Esophagus mucosa (tissue), 1 donor: Measurements from ENCODE around the gene ASIC4. TPM values are rescaled to one million over a fixed set of nuclear protein-coding genes. Genes with fewer than 3 reads are reported as not detected.

Experiments used
- ATAC-seq: fragments of 200-7000 bp; cut with Tn5 transposase; one replicate; pipeline ENCODE4 v1.9.1; 2020
- total RNA-seq: library from RNA; stranded (reverse); gene quantifications from one replicate; pipeline ENCODE4 v1.2.4, GENCODE V29; 2023
- donor health status: DM: yes; HTN: yes; CAD: no.

Gene ASIC4
- total RNA-seq, 1 donor from 2014 or later = not detected

DNA sequence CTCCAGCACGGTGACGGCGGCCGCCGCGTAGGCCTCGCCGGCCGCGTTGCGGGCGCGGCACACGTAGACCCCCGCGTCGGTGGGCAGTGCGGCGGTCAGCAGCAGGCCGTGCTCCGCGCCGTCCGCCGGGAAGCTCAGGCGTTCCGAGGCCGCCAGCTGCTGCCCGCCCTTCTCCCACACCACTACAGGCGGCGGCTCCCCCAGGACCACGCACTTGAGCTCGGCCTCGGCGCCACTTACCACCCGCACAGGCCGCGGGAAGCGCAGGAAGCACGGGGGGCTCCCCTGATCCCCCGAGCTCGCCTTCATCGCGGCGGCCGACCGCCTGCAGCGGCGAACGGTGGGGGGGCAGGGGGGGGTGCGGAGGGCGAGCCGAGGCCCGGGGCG, 56.6 kb downstream of the ASIC4 start:
- ATAC-seq = no peak

DNA sequence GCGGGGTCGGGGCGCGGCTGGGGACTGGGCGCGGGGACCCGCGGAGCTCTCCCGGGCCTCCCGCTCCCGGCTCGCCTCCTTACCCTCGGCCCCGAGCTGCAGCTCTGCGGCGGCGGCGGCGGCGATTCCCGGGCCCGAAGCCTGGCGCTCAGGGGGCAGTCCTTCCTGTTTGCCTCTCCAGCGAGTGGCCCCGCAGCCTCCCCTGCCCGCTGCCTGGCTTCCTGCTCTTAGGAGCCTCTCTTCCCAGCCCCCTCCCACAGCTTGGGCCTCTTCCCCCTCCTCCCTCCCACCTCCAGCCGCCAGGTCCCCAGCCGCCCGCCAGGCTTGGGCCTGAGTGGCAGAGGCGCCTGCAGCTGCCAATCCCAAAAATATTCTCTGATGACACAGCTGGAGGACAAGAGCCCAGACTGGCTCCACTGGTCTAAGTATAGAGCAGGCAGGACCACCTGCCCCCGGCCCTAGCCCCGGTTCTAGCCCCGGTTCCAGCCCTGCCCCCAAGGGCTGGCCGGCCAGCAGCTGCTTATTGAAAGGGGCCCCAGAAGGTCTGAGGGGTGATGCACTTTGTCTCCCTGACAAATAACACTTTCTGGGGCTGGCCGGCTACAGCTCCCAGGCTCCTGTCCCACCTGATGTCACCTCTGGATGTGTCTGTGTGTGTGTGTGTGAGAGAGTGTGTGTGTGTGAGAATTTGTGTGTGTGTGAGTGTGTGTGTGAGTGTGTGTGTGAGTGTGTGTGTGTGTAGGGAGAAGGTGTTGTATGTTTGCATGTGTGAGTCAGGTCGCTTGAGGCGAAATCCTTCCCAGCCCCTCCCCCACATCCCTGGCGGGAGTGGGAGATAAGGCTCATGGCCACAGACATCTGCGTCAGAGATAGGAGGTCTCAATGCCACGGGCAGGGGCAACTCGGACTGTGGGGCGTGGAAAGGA, 57.3 kb downstream of the ASIC4 start, which contains the start of gene OBSL1:
Gene OBSL1, minus strand, starts transcription at position 229 of the 926 bp plus-strand sequence. CDS start 307 bp downstream, outside the sequence.
- ATAC-seq = peak; percentile 51

DNA sequence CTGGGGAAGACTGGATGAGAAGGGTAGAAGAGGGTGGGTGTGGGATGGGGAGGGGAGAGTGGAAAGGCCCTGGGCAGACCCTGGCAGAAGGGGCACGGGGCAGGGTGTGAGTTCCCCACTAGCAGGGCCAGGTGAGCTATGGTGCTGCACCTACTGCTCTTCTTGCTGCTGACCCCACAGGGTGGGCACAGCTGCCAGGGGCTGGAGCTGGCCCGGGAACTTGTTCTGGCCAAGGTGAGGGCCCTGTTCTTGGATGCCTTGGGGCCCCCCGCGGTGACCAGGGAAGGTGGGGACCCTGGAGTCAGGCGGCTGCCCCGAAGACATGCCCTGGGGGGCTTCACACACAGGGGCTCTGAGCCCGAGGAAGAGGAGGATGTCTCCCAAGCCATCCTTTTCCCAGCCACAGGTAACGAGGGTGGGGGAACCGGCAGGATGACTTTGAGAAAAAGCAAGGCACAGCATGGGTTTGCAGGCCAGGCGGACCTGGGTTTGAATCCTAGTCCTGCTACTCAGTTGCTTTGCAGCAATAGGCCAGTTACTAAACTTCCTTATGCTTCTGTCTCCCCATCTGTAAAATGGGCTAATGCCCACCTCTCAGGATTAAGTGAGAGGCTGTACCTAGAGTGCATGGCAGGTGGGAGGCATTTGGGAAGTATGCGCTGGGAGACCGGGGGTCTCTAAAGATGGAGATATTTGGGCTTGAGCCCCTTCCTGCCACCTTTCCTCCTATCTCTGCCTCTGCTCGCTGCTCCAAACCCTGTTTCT, 58.1 kb downstream of the ASIC4 start, which contains the start of gene INHA:
Gene INHA, plus strand, starts transcription at position 74 of the 765 bp plus-strand sequence. Its CDS starts 65 bp downstream, at position 139.
- no peak for ATAC-seq

DNA sequence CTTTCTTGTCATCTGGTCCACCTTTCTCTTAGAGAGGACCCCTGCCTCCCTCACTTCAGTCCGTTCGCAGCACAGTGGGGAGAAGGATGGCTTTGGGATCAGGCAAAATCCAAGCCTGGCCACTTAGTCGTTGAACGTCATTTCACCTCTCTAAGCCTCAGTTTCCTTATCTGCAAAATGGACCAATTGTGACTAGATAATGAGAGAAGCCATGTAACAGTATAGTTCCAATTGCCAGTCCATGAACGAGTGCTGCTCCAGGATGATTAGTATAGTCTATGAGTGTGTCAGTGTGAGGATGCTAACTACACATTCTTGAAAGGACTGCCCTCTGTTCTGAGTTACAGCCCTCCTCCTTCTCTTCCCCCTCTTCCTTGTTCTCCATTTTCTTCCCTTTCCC, 58.9 kb downstream of the ASIC4 start:
- no peak for ATAC-seq

DNA sequence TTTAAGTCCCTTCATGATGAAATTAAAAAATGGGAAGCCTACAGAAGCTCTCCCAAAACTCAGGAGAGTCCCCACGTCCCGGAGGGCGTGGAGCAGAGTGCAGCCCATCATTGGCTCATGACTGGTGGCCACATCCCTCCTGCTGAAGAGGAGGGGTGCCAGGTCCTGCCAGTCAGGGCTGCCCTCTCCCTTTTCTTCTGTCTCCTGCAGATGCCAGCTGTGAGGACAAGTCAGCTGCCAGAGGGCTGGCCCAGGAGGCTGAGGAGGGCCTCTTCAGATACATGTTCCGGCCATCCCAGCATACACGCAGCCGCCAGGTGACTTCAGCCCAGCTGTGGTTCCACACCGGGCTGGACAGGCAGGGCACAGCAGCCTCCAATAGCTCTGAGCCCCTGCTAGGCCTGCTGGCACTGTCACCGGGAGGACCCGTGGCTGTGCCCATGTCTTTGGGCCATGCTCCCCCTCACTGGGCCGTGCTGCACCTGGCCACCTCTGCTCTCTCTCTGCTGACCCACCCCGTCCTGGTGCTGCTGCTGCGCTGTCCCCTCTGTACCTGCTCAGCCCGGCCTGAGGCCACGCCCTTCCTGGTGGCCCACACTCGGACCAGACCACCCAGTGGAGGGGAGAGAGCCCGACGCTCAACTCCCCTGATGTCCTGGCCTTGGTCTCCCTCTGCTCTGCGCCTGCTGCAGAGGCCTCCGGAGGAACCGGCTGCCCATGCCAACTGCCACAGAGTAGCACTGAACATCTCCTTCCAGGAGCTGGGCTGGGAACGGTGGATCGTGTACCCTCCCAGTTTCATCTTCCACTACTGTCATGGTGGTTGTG, 60.4 kb downstream of the ASIC4 start:
- no peak for ATAC-seq

DNA sequence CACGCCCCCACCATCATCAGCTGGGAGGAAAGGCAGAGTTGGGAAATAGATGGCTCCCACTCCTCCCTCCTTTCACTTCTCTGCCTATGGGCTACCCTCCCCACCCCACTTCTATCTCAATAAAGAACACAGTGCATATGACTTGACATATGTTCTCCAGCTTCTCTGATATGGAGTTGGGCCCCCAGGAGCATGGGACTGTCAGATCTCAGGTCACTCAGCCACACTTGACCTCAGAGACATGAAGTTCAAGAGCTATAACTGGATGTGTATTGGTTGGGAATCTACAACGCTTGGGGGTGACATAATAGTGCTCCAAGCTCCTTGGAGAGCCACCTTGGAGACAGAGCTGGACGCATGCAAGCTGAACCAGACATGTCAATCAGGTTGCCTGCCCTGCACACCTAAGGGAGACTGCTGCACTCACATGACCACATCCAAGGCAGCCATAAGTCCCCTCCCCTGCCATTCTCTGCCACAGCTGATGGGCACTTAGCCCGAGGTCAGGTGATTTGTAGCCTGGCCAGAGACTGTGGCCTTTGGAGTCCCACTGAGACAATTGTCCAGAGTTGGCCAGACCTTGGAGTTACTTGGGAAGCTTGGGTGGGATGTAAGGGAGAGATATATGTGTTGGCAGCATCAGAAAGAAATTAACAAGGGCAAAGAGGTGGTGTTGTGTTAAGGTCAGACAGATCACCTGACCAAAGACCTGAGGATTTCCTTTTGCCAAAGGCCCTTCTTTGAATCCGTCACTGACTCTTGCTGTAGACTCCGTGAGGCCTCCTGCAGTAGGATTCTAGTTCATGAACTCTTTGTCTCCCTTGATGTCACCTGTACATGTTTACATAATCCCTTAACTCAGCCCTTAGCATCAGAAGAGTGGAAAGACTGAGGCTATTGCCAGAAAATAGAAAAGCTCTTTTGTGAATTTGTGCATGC, 61.6 kb downstream of the ASIC4 start:
- ATAC-seq = no peak

DNA sequence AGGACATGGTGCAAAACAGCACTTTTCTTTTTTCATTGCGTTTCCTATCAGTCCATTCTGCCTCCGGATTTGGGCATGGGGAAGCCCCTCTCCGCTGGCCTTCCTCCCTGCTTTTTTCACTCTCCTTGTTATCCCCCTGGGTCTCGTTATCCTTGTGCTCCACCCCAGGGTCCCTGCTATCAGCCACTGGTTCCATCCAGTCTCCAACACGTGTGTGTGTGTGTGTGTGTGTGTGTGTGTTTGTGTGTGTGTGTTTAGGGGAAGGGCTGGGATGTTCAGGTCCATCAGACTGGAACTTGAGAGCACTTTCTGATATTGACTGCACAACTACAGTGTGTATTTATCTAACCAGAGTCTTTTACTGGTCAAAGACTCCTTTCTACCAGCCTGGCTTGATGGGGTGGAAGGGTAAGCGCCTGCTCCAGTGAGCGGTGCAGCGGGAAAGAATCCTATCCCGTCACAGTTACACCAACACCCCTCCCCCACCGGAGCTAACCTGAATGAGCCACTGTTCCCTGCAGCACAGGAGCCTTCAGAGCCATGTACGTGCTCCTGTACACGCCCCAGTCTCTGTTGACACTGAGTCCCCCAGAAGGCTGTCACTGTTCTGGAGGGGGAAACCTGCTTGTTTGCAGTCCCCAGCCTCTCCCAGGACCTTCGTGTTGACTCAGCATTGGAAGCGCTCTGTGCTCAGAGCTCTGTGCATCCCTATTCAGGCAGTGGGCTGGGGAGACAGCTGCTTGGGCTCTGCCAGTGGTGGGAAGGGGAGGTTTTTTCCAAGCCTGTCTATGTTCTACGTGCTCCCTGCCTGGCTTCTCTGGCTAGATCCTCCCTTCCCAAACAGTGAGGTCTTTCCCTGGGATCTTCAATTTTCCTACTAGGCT, 62.5 kb downstream of the ASIC4 start:
- ATAC-seq = no peak

DNA sequence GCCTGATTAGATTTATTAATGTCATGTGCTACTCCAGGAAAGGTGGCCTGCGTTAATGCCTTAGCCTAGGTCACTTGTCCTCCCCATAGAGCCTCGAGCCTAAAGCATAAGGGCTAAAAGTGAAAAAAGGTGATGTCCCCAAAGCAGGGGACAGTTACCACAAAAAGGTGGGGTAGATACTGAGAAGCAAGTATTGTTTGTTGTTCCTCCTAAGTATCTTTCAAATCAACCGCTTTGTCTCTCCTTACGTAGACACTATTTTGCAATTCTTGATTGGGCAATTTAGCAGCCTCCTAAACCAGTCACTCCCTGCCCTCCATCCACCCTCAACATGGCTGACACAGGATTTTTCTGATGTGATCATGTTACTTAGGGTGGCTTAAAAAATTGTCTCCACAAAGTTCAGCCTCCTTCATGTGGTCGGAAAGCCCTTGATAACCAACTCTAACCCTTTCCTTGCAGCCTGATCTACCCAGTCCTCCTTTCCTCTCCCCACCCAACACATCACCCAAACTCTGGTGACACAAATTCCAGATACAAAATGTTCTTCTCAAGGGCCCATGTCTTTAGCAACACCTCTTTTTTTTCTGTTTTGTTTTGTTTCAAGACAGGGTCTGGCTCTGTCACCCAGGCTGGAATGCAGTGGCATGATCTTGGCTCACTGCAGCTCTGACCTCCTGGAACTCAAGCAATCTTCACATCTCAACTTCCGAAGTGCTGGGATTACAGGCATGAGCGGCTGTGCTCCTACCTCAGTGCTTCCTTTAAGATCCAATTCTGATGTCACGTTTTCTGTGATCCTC, 64.7 kb downstream of the ASIC4 start:
- no peak for ATAC-seq

DNA sequence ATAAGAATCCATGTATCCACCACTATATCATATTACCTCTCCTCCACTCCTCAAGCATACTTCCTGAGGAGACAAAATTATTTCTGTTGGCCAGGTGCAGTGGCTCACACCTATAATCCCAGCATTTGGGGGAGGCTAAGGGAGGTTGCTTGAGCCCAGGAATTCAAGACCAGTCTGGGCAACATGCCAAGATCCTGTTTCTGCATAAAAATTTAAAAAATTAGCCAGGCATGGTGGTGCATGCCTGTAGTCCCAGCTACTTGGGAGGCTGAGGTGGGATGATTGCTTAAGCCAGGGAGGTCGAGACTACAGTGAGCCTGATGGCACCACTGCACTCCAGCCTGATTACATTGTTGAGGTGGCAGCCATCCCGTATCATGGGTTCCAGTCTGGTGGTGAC, 67.1 kb downstream of the ASIC4 start:
- no peak for ATAC-seq

Other genes with a start within 250 kb of the ASIC4 start
- gene DNAJB2, start 235.1 kb upstream of the ASIC4 start, total RNA-seq = 51.7 TPM
- not detected for gene PTPRN, start 205.1 kb upstream of the ASIC4 start, total RNA-seq
- not detected for gene RESP18, start 181.7 kb upstream of the ASIC4 start, total RNA-seq
- 32.3 TPM for gene DNPEP, start 126.6 kb upstream of the ASIC4 start, total RNA-seq
- gene DES, start 96.1 kb upstream of the ASIC4 start, total RNA-seq = 29.3 TPM
- 3.8 TPM for gene SPEG, start 79.6 kb upstream of the ASIC4 start, total RNA-seq
- 19.9 TPM for gene GMPPA, start 15.6 kb upstream of the ASIC4 start, total RNA-seq
- gene CHPF, start 29.3 kb downstream of the ASIC4 start, total RNA-seq = 27.1 TPM
- 1.2 TPM for gene TMEM198, start 29.5 kb downstream of the ASIC4 start, total RNA-seq
- gene OBSL1, start 57.1 kb downstream of the ASIC4 start, total RNA-seq = 13.0 TPM
- 0.28 TPM for gene INHA, start 57.8 kb downstream of the ASIC4 start, total RNA-seq
- 17.3 TPM for gene STK11IP, start 83.4 kb downstream of the ASIC4 start, total RNA-seq
- 3.0 TPM for gene SLC4A3, start 113.1 kb downstream of the ASIC4 start, total RNA-seq